ENCODE data around the gene TMPRSS2.

The TMPRSS2 gene

DNA sequence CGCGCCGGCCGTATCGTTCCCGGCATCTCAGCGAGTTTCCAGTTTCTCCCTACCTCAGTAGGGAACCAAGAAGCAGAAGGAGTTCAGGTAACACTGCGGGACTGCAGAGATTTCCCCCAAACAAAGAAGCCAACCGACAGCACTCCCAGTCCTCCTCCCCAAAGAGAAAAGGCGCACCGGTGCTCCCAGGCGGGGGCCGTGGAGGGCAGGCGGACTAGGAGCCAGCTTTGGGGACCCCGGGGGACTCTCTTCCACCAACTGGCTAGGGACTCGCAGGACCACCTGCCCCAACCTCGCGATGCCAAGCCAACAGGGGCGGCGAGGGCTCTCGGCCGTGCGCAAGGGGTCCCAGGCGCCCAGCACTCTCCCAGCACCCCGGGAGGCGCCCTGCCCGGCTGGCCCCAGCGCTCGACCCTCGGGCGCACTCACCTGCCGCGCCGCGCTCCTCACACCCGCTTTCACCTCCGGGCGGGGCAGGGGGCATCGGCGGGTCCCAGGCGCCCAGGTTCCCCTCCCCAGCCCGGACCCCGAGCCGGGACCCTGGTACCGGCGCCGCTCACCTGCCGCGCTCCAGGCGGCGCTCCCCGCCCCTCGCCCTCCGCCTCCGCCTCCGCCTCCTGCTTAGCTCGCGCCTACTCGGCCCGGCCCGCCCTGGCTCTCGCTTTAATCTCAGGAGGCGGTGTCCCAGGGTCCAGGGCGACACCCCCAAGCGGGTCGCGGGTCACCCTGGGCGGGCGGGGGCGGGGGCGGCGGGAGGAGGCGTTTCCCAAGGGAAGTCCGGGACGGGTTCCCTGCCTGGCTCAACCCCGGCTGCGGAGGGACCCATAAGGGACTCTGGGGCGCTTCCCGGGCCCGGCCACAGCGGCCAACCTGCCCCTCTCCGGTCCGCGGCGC, at the start of gene TMPRSS2:
TSS of gene TMPRSS2 (minus strand) at position 638 of the 894 bp plus-strand sequence. CDS start 10,025 bp downstream, outside the sequence.
- Histone ChIP-seq H3K27ac (ENCODE audit: low read depth, low read length) (peak within 1 kb of the TSS; percentile 12), H3K9ac (ENCODE audit: low read depth, low read length) (peak within 1 kb of the TSS; percentile 50; the same call in 1 of the 2 replicates), H3K27me3 (ENCODE audit: control insufficient read depth, insufficient read depth, low read length) (peaks cover 38% of the 10 kb centered on the region), H3K9me3 (ENCODE audit: control insufficient read depth, insufficient read depth, low read length) (no peaks in the 10 kb centered on the region), H3K4me3 (ENCODE audit: low read depth, low read length) (peak within 1 kb of the TSS; percentile 73), H3K4me1 (ENCODE audit: control insufficient read depth, insufficient read depth, low read length) (peaks cover 19% of the 10 kb centered on the region), H3K36me3 (ENCODE audit: control insufficient read depth, insufficient read depth, low read length) (no peaks in the 10 kb centered on the region)

DNA sequence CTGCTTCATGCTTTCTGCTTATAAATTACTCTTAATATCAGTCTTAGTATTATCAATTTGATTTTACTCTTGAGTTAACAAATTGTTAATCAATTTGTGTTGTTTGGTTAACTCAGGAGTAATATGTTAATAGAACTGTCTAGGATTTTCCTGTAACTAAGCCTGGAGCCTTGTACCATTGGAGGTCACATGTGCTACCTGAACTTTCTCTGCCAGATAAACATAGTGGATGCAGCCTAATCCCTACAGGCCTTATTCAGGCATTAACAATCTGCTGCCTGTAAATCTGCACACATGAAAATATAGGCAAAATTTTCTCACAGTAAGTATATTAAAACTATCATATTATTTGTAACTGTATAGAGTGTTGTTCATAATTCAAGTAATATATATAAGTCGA, 47.1 kb upstream of the TMPRSS2 start:
- H3K4me3 ChIP-seq (ENCODE audit: low read depth, low read length), result no peak overlapping the region
- no peak overlapping the region for H3K27ac ChIP-seq (ENCODE audit: low read depth, low read length)
- no peaks in the 10 kb centered on the region for H3K27me3 ChIP-seq (ENCODE audit: control insufficient read depth, insufficient read depth, low read length)

DNA sequence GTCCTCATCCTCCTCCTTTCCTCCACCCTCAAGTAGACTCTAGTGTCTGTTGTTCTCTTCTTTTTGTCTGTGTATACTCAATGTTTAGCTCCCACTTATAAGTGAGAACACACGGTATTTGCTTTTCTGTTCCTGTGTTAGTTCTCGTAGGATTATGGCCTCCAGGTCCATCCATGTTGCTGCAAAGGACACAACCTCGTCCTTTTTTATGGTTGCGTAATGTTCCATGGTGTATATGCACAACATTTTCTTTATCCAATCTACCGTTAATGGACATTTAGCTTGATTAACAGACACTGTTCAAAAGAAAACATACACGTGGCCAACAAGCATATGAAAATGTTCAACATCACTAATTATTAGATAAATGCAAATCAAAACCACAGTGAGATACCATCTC, 44.3 kb upstream of the TMPRSS2 start:
- no peaks in the 10 kb centered on the region for H3K36me3 ChIP-seq (ENCODE audit: control insufficient read depth, insufficient read depth, low read length)
- no peaks in the 10 kb centered on the region for H3K4me1 ChIP-seq (ENCODE audit: control insufficient read depth, insufficient read depth, low read length)
- H3K9ac ChIP-seq (ENCODE audit: low read depth, low read length), result no peak overlapping the region
- H3K27ac ChIP-seq (ENCODE audit: low read depth, low read length), result no peak overlapping the region
- H3K27me3 ChIP-seq (ENCODE audit: control insufficient read depth, insufficient read depth, low read length), result no peaks in the 10 kb centered on the region
- H3K4me3 ChIP-seq (ENCODE audit: low read depth, low read length), result no peak overlapping the region
- H3K9me3 ChIP-seq (ENCODE audit: control insufficient read depth, insufficient read depth, low read length), result no peaks in the 10 kb centered on the region

More for the DNA sequence above, 47.1 kb upstream of the TMPRSS2 start:
- Histone ChIP-seq H3K36me3 (ENCODE audit: control insufficient read depth, insufficient read depth, low read length) (no peaks in the 10 kb centered on the region), H3K9me3 (ENCODE audit: control insufficient read depth, insufficient read depth, low read length) (no peaks in the 10 kb centered on the region), H3K9ac (ENCODE audit: low read depth, low read length) (no peak overlapping the region), H3K4me1 (ENCODE audit: control insufficient read depth, insufficient read depth, low read length) (no peaks in the 10 kb centered on the region)

DNA sequence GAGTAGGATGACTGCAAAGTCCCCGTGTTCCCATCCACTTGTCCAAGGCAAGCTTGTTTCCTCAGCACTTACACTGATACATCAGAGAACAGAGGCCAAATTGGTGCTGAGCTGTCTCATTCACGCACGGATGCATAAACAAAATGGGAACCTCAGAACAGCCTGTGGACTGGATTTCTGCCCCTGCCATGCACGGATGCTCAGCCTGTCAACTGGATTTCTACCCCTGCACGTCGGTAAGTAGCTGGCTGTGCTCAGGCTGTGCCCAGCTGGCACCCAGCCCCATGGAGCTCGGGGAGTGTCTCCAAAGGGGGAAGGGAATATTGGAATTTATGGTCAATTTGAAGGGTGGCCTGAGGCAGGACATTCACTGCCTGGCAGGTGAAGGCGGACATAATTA, 40.8 kb upstream of the TMPRSS2 start:
- no peaks in the 10 kb centered on the region for H3K4me1 ChIP-seq (ENCODE audit: control insufficient read depth, insufficient read depth, low read length)

DNA sequence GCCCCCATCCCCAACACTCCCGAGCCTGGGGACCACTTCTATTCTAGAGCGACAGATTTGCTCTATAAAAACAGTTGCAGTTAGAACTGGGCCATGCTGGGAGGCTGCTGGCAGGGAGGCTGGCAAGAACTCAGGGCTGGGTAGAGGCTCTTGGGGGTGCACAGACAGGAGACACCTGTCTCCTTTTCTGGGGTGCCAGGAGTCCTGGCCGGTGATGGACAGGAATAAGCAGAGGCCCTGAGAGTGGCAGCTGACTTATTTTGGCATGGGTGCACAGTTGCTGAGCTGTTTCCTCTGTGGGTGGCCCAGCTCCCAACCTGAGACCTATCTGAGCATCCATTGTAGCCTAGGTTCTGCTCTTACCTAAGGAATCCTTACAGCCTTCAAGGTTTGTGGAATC, 39.2 kb upstream of the TMPRSS2 start:
- no peaks in the 10 kb centered on the region for H3K9me3 ChIP-seq (ENCODE audit: control insufficient read depth, insufficient read depth, low read length)
- peaks cover 7% of the 10 kb centered on the region for H3K4me1 ChIP-seq (ENCODE audit: control insufficient read depth, insufficient read depth, low read length)
- no peak overlapping the region for H3K4me3 ChIP-seq (ENCODE audit: low read depth, low read length)
- H3K9ac ChIP-seq (ENCODE audit: low read depth, low read length), result no peak overlapping the region
- H3K27ac ChIP-seq (ENCODE audit: low read depth, low read length), result no peak overlapping the region
- no peaks in the 10 kb centered on the region for H3K27me3 ChIP-seq (ENCODE audit: control insufficient read depth, insufficient read depth, low read length)
- no peaks in the 10 kb centered on the region for H3K36me3 ChIP-seq (ENCODE audit: control insufficient read depth, insufficient read depth, low read length)

More for the DNA sequence above, 40.8 kb upstream of the TMPRSS2 start:
- no peaks in the 10 kb centered on the region for H3K27me3 ChIP-seq (ENCODE audit: control insufficient read depth, insufficient read depth, low read length)
- H3K36me3 ChIP-seq (ENCODE audit: control insufficient read depth, insufficient read depth, low read length), result no peaks in the 10 kb centered on the region
- no peaks in the 10 kb centered on the region for H3K9me3 ChIP-seq (ENCODE audit: control insufficient read depth, insufficient read depth, low read length)
- no peak overlapping the region for H3K27ac ChIP-seq (ENCODE audit: low read depth, low read length)
- no peak overlapping the region for H3K9ac ChIP-seq (ENCODE audit: low read depth, low read length)
- H3K4me3 ChIP-seq (ENCODE audit: low read depth, low read length), result no peak overlapping the region

DNA sequence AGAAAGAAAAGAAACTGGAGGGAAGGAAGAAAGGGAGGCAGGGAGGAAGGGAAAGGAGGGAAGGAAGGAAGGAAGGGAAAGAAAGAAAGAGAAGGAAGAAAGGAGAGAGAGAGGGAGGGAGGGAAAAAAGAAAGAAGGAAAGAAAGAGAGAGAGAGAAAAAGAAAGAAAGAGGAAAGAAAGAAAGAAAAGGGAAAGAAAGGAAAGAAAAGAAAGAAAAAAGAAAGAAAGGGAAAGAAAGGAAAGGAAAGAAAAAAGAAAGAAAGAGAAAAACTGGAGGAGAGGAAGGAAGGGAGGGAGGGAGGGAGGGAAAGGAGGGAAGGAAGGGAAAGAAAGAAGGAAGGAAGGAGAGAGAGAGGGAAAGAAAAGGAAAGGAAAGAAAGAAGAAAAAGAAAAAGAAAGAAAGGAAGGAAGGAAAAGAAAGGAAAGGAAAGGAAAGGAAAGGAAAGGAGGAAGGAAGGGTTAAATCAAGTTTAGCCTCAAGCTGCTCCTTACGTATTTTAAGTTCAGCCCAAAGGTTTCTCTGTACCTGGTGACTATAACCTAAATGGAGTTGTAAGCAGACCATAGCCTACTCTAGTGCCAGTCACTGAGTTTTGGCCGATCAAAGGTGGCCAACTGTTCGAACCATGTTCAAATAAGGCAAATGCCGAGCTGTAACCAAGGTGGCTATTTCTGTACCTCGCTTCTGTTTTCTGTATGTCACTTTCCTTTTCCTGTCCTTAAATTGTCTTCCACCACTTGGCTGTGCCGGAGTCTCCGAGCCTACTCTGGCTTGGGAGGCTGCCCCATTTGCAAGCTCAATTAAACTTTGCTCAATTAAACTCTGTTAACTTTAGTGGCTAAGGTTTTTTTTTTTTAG, 37.8 kb upstream of the TMPRSS2 start:
- Histone ChIP-seq H3K27ac (ENCODE audit: low read depth, low read length) (no peak overlapping the region), H3K36me3 (ENCODE audit: control insufficient read depth, insufficient read depth, low read length) (no peaks in the 10 kb centered on the region), H3K9me3 (ENCODE audit: control insufficient read depth, insufficient read depth, low read length) (no peaks in the 10 kb centered on the region), H3K4me1 (ENCODE audit: control insufficient read depth, insufficient read depth, low read length) (peaks cover 8% of the 10 kb centered on the region), H3K27me3 (ENCODE audit: control insufficient read depth, insufficient read depth, low read length) (no peaks in the 10 kb centered on the region), H3K4me3 (ENCODE audit: low read depth, low read length) (no peak overlapping the region), H3K9ac (ENCODE audit: low read depth, low read length) (no peak overlapping the region)

DNA sequence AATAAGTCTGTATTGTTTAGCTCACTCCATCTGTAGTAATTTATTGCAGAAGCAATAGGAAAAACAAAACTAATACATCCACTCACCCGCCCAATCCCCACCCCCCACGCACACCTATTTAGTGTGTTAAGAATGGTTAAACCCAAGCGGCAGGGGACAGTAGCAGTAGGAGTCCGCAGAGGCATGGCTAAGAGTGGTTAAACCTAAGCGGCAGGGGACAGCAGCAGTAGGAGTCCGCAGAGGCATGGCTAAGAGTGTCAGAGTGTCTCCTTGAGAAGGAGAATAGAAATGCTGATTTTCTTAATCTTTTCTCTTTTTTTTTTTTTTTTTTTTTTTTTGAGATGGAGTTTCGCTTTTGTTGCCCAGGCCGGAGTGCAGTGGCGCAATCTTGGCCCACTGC, 34.8 kb upstream of the TMPRSS2 start:
- Histone ChIP-seq H3K9me3 (ENCODE audit: control insufficient read depth, insufficient read depth, low read length) (no peaks in the 10 kb centered on the region), H3K27ac (ENCODE audit: low read depth, low read length) (no peak overlapping the region), H3K9ac (ENCODE audit: low read depth, low read length) (no peak overlapping the region), H3K36me3 (ENCODE audit: control insufficient read depth, insufficient read depth, low read length) (no peaks in the 10 kb centered on the region), H3K4me3 (ENCODE audit: low read depth, low read length) (no peak overlapping the region), H3K27me3 (ENCODE audit: control insufficient read depth, insufficient read depth, low read length) (no peaks in the 10 kb centered on the region), H3K4me1 (ENCODE audit: control insufficient read depth, insufficient read depth, low read length) (peaks cover 8% of the 10 kb centered on the region)

DNA sequence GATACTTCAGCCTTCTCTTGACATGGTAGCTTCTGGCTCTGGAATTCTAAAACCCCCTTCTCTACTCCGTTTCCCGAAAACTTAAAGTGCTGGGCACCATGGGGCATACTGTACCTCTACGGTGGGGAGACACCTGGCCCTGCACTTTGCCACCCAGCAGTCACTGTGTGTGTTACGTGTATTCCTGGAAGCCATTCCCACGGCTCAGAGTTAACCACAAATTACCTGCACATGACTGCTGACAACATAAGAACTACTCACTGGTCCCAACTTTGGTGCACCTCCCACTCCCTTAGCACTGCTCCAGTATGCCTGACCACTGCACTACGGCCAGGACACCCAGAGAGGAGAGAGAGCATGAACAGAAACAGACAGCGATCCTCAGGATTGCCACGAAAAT, 29.4 kb upstream of the TMPRSS2 start:
- peaks cover 8% of the 10 kb centered on the region for H3K4me1 ChIP-seq (ENCODE audit: control insufficient read depth, insufficient read depth, low read length)
- no peaks in the 10 kb centered on the region for H3K9me3 ChIP-seq (ENCODE audit: control insufficient read depth, insufficient read depth, low read length)
- no peak overlapping the region for H3K4me3 ChIP-seq (ENCODE audit: low read depth, low read length)
- no peaks in the 10 kb centered on the region for H3K36me3 ChIP-seq (ENCODE audit: control insufficient read depth, insufficient read depth, low read length)
- H3K9ac ChIP-seq (ENCODE audit: low read depth, low read length), result no peak overlapping the region
- no peaks in the 10 kb centered on the region for H3K27me3 ChIP-seq (ENCODE audit: control insufficient read depth, insufficient read depth, low read length)
- no peak overlapping the region for H3K27ac ChIP-seq (ENCODE audit: low read depth, low read length)

DNA sequence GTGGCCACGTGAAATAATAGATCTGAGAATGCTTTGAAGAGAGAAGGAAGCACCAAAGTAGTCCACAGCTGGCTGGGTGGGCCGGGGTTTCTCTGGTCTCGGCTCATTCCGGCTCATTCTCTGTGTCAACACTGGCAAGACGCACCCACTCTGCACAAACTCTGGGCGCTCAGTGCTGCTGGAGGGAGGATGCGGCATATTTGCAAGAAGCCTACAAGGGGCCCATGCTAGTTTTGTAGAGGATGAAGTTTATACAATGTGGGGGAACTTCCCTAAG, 28.8 kb upstream of the TMPRSS2 start:
- H3K27ac ChIP-seq (ENCODE audit: low read depth, low read length), result no peak overlapping the region
- no peaks in the 10 kb centered on the region for H3K9me3 ChIP-seq (ENCODE audit: control insufficient read depth, insufficient read depth, low read length)
- H3K4me3 ChIP-seq (ENCODE audit: low read depth, low read length), result no peak overlapping the region
- H3K27me3 ChIP-seq (ENCODE audit: control insufficient read depth, insufficient read depth, low read length), result no peaks in the 10 kb centered on the region
- H3K36me3 ChIP-seq (ENCODE audit: control insufficient read depth, insufficient read depth, low read length), result no peaks in the 10 kb centered on the region
- 0 out of 2 replicates have a peak, but pooled peaks cover 5% of the 10 kb centered on the region for H3K4me1 ChIP-seq (ENCODE audit: control insufficient read depth, insufficient read depth, low read length)
- H3K9ac ChIP-seq (ENCODE audit: low read depth, low read length), result no peak overlapping the region

DNA sequence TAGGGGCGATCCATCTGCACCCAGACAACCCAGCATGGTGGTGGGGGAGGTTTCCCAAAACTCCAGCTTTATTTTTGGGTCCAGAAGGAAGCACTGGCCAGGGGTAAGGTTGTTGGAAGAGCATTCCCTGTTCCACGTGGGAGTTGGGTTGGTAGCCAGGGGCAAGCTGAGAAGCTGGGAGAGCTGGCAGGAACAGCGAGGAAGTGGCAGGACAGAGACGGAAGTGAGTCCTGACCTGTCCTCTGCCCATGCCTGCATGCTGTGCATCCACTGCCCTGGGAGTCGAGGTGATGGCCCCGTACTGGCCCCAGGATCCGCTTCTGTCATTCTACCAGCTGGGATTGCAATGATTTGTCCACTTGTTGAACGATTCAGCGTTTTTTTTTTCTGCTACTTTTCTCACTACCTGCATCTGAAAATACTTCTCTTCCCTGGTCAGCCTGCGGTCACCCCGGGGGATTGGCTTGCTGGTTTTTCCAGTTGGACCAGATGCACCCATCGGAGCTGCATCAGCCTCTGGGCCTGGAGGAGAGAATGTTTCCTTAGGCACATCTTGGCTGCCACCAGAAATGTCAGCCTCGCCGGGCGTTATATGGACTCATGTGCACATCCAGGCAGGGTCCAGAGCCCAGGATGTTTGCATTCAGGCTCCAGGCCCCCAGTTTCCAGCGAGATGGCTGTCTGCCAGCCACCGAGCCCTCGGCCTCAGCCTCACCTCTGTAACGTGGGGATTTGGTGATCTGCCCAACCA, 28.3 kb upstream of the TMPRSS2 start:
- no peaks in the 10 kb centered on the region for H3K36me3 ChIP-seq (ENCODE audit: control insufficient read depth, insufficient read depth, low read length)
- H3K9me3 ChIP-seq (ENCODE audit: control insufficient read depth, insufficient read depth, low read length), result no peaks in the 10 kb centered on the region
- no peak overlapping the region for H3K9ac ChIP-seq (ENCODE audit: low read depth, low read length)
- no peak overlapping the region for H3K27ac ChIP-seq (ENCODE audit: low read depth, low read length)
- no peak overlapping the region for H3K4me3 ChIP-seq (ENCODE audit: low read depth, low read length)
- 0 out of 2 replicates have a peak, but pooled peaks cover 5% of the 10 kb centered on the region for H3K4me1 ChIP-seq (ENCODE audit: control insufficient read depth, insufficient read depth, low read length)
- no peaks in the 10 kb centered on the region for H3K27me3 ChIP-seq (ENCODE audit: control insufficient read depth, insufficient read depth, low read length)

All from HUES48 (cell line).